SK-N-SH (cell line): ENCODE data around the gene ATF5. TPM values are rescaled to one million over a fixed set of nuclear protein-coding genes. Genes with fewer than 3 reads are reported as not detected.

ENCODE experiments used
- CTCF ChIA-PET: fragments of 300-600, 350-600 bp; formaldehyde crosslinking; extraction: SDS; loops from one replicate; lab custom pipeline; 2021; lab: Yijun Ruan, JAX
- POLR2A ChIA-PET: fragments of 350-600 bp; sonication (Branson Sonifier 250); formaldehyde crosslinking; extraction: SDS; loops from one replicate; lab custom pipeline; 2020; ENCODE audit warnings: antibody characterized with exemption, inconsistent platforms; lab: Yijun Ruan, JAX
- DNase-seq: peaks from one replicate; pipeline ENCODE4 v3.0.0; 2012
- H2AFZ ChIP-seq: fragments of 200-600 bp; sonication (generic); 2 replicates; pipeline ENCODE4 v1.8.1; 2016; ENCODE audit warnings: antibody characterized with exemption, mild to moderate bottlenecking, low read depth
- H3F3A ChIP-seq: fragments of 200-600 bp; sonication (generic); replicated peaks from 2 replicates; pipeline ENCODE3; 2016; ENCODE audit warnings: antibody characterized with exemption, mild to moderate bottlenecking; ENCODE audit not compliant: insufficient read depth
- H3K27ac ChIP-seq, 2 experiments: fragments of 200-500 bp in 1 of 2; fragments of 200-600 bp in 1 of 2; sonication (Bioruptor generic) in 1 of 2; sonication (generic), shearing (Covaris generic) in 1 of 2; 2 replicates each; pipeline versions ENCODE4 v1.5.1 to v1.6.1; 2014 to 2016; ENCODE audit warnings: low read depth in 2 of 2, inconsistent platforms in 1 of 2, low read length in 1 of 2, mild to moderate bottlenecking in 1 of 2, mixed read lengths in 1 of 2
- H3K27me3 ChIP-seq: fragments of 200-600 bp; sonication (generic), shearing (Covaris generic); 2 replicates; pipeline ENCODE4 v1.6.1; 2016; ENCODE audit warnings: mixed run types; ENCODE audit not compliant: insufficient read depth
- H3K36me3 ChIP-seq, 2 experiments: fragments of 200-500 bp in 1 of 2; fragments of 200-600 bp in 1 of 2; sonication (Bioruptor generic) in 1 of 2; sonication (generic) in 1 of 2; replicated peaks in 1 of 2; 2 replicates each; pipeline versions ENCODE3 to v1.5.1; 2014 to 2016; ENCODE audit warnings: low read length in 1 of 2, mild to moderate bottlenecking in 1 of 2; ENCODE audit not compliant: insufficient read depth in 2 of 2, control insufficient read depth in 1 of 2
- H3K4me1 ChIP-seq, 2 experiments: fragments of 200-500 bp in 1 of 2; fragments of 200-600 bp in 1 of 2; sonication (Bioruptor generic) in 1 of 2; sonication (generic), shearing (Covaris generic) in 1 of 2; 2 replicates each; pipeline versions ENCODE4 v1.5.1 to v1.6.1; 2014 to 2016; ENCODE audit warnings: low read depth in 1 of 2, low read length in 1 of 2, mixed run types in 1 of 2; ENCODE audit not compliant: insufficient read depth in 2 of 2, control insufficient read depth in 1 of 2
- H3K4me2 ChIP-seq: fragments of 200-600 bp; sonication (generic), shearing (Covaris generic); 2 replicates; pipeline ENCODE4 v1.6.1; 2017; ENCODE audit warnings: mixed run types
- H3K4me3 ChIP-seq, 2 experiments: fragments of 200-500 bp in 1 of 2; fragments of 200-600 bp in 1 of 2; sonication (Bioruptor generic) in 1 of 2; sonication (generic), shearing (Covaris generic) in 1 of 2; 2 replicates each; pipeline versions ENCODE4 v1.5.1 to v1.8.1; 2014 to 2016; ENCODE audit warnings: low read depth in 2 of 2, inconsistent platforms in 1 of 2, low read length in 1 of 2, mild to moderate bottlenecking in 1 of 2, mixed read lengths in 1 of 2, moderate library complexity in 1 of 2
- H3K79me2 ChIP-seq: fragments of 200-600 bp; sonication (generic); 2 replicates; pipeline ENCODE4 v1.8.1; 2017; ENCODE audit warnings: mild to moderate bottlenecking; ENCODE audit not compliant: insufficient read depth
- H3K9ac ChIP-seq: fragments of 200-600 bp; sonication (generic); 2 replicates; pipeline ENCODE4 v1.6.1; 2017; ENCODE audit warnings: mixed run types
- H3K9me2 ChIP-seq: fragments of 200-600 bp; sonication (generic); 2 replicates; pipeline ENCODE4 v1.6.1; 2017; ENCODE audit warnings: mixed run types
- H3K9me3 ChIP-seq: fragments of 200-600 bp; sonication (generic); 2 replicates; pipeline ENCODE4 v1.6.1; 2017; ENCODE audit warnings: mixed run types, mild to moderate bottlenecking, moderate library complexity
- H4K20me1 ChIP-seq: fragments of 200-600 bp; sonication (generic); 2 replicates; pipeline ENCODE4 v1.6.1; 2017; ENCODE audit warnings: mild to moderate bottlenecking, mixed run types; ENCODE audit not compliant: insufficient read depth
- CHD2 ChIP-seq: fragments of 150-350 bp; IDR thresholded peaks from 2 replicates; pipeline ENCODE4 v1.6.1; 2018; ENCODE audit warnings: low read length; ENCODE audit not compliant: partially characterized antibody
- EZH2phosphoT487 ChIP-seq: fragments of 200-600 bp; sonication (generic); IDR thresholded peaks from 2 replicates; pipeline ENCODE4 v1.6.1; 2017; ENCODE audit warnings: low read depth, mixed run types, mild to moderate bottlenecking, antibody characterized with exemption, moderate library complexity, borderline replicate concordance
- FOXM1 ChIP-seq: IDR thresholded peaks from 2 replicates; pipeline ENCODE4 v1.4.0; 2012; ENCODE audit warnings: low read depth, mild to moderate bottlenecking
- MAX ChIP-seq: IDR thresholded peaks from 2 replicates; pipeline ENCODE4 v1.4.0; 2012; ENCODE audit warnings: low read depth
- NFIC ChIP-seq: IDR thresholded peaks from 2 replicates; pipeline ENCODE4 v1.4.0; 2012; ENCODE audit warnings: borderline replicate concordance
- NRF1 ChIP-seq: IDR thresholded peaks from 2 replicates; pipeline ENCODE4 v1.6.1; 2012; ENCODE audit warnings: low read depth, mild to moderate bottlenecking, low read length
- POLR2AphosphoS5 ChIP-seq: IDR thresholded peaks from 2 replicates; pipeline ENCODE4 v1.6.1; 2012; ENCODE audit warnings: low read depth, low read length
- RXRA ChIP-seq: IDR thresholded peaks from 2 replicates; pipeline ENCODE4 v1.4.0; 2012; ENCODE audit warnings: low read depth, mild to moderate bottlenecking, borderline replicate concordance
- SIN3A ChIP-seq: IDR thresholded peaks from 2 replicates; pipeline ENCODE4 v1.6.1; 2012; ENCODE audit warnings: low read depth, mild to moderate bottlenecking, low read length, moderate library complexity, borderline replicate concordance
- TCF12 ChIP-seq: IDR thresholded peaks from 2 replicates; pipeline ENCODE4 v1.4.0; 2012
- TEAD4 ChIP-seq: IDR thresholded peaks from 2 replicates; pipeline ENCODE4 v1.4.0; 2012; ENCODE audit warnings: mild to moderate bottlenecking, borderline replicate concordance; ENCODE audit not compliant: insufficient read depth
- USF1 ChIP-seq: IDR thresholded peaks from 2 replicates; pipeline ENCODE4 v1.4.0; 2012; ENCODE audit warnings: low read depth, borderline replicate concordance
- USF2 ChIP-seq: fragments of 150-350 bp; IDR thresholded peaks from 2 replicates; pipeline ENCODE4 v1.6.1; 2017; ENCODE audit warnings: antibody characterized with exemption, low read length, low read depth, borderline replicate concordance
- WGBS: methylation state at CpG from one replicate; pipeline ENCODE4 v1.1.6; 2017; ENCODE audit warnings: low lambda C conversion rate; 5-methylcytosine and 5-hydroxymethylcytosine counted together
- polyA plus RNA-seq, 3 experiments: library from polyadenylated mRNA; depleted of rRNA; stranded (reverse); fragments of >200 nt; gene quantifications; 2 replicates each; pipeline ENCODE4 v1.2.3, GENCODE V29; 2012
- TF ChIP-seq, protein P1 (sequence below): IDR thresholded peaks from 2 replicates; pipeline ENCODE4 v1.4.0; 2012; ENCODE audit warnings: low read depth, borderline replicate concordance
- TF ChIP-seq, protein P2 (sequence below): IDR thresholded peaks from 2 replicates; pipeline ENCODE4 v1.6.1; 2012; ENCODE audit warnings: mild to moderate bottlenecking, low read depth, low read length, moderate library complexity

Gene ATF5
- polyA plus RNA-seq, 1 of the 3 experiments (the other 2 are of a cell fraction) = 11.7 TPM

DNA sequence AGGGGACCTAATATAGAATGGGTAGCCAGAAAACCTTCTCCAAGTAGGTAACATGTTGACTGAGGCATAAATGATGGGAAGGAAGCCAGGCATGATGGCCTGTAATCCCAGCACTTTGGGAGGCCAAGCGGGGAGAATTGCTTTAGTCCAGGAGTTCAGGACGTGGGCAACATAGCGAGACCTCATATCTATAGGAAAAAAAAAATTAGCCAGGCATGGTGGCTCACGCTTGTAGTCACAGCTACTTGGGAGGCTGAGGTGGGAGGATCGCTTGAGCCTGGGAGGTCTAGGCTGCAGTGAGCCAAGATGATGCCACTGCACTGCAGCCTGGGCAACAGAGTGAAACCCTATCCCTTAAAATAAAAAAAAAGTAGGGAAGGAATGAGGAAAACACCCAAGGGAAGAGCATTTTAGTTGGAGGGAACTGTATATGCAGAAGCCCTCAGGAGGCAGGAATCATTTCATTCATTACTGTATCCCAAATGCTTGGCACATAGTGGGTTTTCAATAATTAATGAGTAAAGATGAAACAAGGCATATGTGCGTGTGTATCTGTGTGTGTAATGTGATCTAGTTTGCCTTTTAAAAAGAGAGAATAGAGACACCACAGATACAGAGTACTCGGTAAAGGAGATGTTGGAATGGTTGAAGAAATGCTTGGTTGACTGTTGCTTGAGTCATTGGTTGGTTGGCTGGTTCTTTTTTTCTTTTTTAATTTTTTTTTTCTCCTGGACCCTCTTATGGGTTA lies 2.5 kb downstream of the ATF5 start (continued):
- TF ChIP-seq, protein P1, sequence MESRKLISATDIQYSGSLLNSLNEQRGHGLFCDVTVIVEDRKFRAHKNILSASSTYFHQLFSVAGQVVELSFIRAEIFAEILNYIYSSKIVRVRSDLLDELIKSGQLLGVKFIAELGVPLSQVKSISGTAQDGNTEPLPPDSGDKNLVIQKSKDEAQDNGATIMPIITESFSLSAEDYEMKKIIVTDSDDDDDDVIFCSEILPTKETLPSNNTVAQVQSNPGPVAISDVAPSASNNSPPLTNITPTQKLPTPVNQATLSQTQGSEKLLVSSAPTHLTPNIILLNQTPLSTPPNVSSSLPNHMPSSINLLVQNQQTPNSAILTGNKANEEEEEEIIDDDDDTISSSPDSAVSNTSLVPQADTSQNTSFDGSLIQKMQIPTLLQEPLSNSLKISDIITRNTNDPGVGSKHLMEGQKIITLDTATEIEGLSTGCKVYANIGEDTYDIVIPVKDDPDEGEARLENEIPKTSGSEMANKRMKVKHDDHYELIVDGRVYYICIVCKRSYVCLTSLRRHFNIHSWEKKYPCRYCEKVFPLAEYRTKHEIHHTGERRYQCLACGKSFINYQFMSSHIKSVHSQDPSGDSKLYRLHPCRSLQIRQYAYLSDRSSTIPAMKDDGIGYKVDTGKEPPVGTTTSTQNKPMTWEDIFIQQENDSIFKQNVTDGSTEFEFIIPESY = no peak

DNA sequence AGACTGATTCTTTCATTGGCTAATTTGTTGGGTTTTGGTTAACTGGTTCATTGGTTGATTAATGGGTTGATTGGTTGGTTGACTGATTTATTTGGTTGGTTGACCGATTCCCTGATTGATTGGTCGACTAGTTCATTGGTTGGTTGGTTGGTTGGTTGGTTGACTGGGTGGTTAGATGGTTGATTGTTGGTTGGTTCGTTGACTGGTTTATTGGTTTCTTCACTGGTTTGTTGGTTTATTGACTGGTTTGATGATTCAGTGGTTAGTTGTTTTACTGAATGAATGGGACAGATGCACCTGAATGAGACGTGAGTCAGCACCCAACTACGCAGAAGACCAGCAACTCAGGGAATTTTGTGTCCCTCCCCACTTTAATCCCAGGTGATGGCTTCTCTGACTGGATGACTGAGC lies 3.0 kb downstream of the ATF5 start:
- Histone ChIP-seq H3K36me3 (peaks cover 3 to 19% of the 10 kb centered on the region in 2 experiments), H3K4me1 (peaks cover 7 to 10% of the 10 kb centered on the region in 2 experiments; a peak in 2 of 4 replicates), H3K4me2 (no peak overlapping the region), H3K79me2 (peaks cover 23% of the 10 kb centered on the region), H3K9me3 (no peaks in the 10 kb centered on the region), H4K20me1 (0 out of 2 replicates have a peak, but pooled peaks cover 4% of the 10 kb centered on the region), H3K27ac (no peak overlapping the region), H3K4me3 (no peak overlapping the region), H3F3A (peaks cover 18% of the 10 kb centered on the region), H3K27me3 (no peaks in the 10 kb centered on the region), H2AFZ (no peak overlapping the region), H3K9ac (no peak overlapping the region), H3K9me2 (no peaks in the 10 kb centered on the region)
- ChIA-PET POLR2A (no interaction called here), CTCF (no interaction called here)
- TF ChIP-seq MAX (no peak), TCF12 (no peak), FOXM1 (no peak), RXRA (no peak), EZH2phosphoT487 (no peak)
- no peak for DNase-seq
- 97% methylated on average over 5 of the region's 5 CpGs for WGBS

- ChIA-PET POLR2A (no interaction called here), CTCF (interaction anchor here (1.0 kb wide), 1 partner anchor 52 kb away, joined by 3 read pairs; no protein-coding TSS in a partner anchor)
- Histone ChIP-seq H3F3A (peaks cover 19% of the 10 kb centered on the region), H3K36me3 (peaks cover 0 to 12% of the 10 kb centered on the region in 2 experiments), H3K9me2 (no peaks in the 10 kb centered on the region), H3K9ac (no peak overlapping the region), H3K4me3 (no peak overlapping the region), H3K4me2 (no peak overlapping the region), H3K9me3 (no peaks in the 10 kb centered on the region), H3K4me1 (peaks cover under 1 to 5% of the 10 kb centered on the region in 2 experiments; a peak in 2 of 4 replicates), H2AFZ (no peak overlapping the region), H3K27ac (no peak overlapping the region), H3K79me2 (peaks cover 16% of the 10 kb centered on the region), H3K27me3 (no peaks in the 10 kb centered on the region), H4K20me1 (no peaks in the 10 kb centered on the region)
- 93% methylated on average over 25 of the region's 25 CpGs for WGBS
- DNase-seq = no peak
- TF ChIP-seq USF1 (no peak), NRF1 (no peak), MAX (no peak), USF2 (no peak), NFIC (no peak), FOXM1 (no peak), POLR2AphosphoS5 (no peak), TEAD4 (no peak), CHD2 (no peak), SIN3A (no peak)
- TF ChIP-seq, protein P2, sequence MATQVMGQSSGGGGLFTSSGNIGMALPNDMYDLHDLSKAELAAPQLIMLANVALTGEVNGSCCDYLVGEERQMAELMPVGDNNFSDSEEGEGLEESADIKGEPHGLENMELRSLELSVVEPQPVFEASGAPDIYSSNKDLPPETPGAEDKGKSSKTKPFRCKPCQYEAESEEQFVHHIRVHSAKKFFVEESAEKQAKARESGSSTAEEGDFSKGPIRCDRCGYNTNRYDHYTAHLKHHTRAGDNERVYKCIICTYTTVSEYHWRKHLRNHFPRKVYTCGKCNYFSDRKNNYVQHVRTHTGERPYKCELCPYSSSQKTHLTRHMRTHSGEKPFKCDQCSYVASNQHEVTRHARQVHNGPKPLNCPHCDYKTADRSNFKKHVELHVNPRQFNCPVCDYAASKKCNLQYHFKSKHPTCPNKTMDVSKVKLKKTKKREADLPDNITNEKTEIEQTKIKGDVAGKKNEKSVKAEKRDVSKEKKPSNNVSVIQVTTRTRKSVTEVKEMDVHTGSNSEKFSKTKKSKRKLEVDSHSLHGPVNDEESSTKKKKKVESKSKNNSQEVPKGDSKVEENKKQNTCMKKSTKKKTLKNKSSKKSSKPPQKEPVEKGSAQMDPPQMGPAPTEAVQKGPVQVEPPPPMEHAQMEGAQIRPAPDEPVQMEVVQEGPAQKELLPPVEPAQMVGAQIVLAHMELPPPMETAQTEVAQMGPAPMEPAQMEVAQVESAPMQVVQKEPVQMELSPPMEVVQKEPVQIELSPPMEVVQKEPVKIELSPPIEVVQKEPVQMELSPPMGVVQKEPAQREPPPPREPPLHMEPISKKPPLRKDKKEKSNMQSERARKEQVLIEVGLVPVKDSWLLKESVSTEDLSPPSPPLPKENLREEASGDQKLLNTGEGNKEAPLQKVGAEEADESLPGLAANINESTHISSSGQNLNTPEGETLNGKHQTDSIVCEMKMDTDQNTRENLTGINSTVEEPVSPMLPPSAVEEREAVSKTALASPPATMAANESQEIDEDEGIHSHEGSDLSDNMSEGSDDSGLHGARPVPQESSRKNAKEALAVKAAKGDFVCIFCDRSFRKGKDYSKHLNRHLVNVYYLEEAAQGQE = no peak
Observed at GRCh38 chr19:49932731-49933131, 3.7 kb downstream of the ATF5 start.
